Prostate gland (tissue), 2 donors: ENCODE results near the gene PDE2A.

Source experiments
- POLR2A ChIP-seq: fragments of 450-650 bp; IDR thresholded peaks from one replicate; pipeline ENCODE4 v1.6.1; 2016; ENCODE audit warnings: antibody characterized with exemption, mild to moderate bottlenecking
- POLR2AphosphoS5 ChIP-seq: sonication (generic); formaldehyde crosslinking; IDR thresholded peaks from one replicate; pipeline ENCODE4 v1.6.1; 2017; ENCODE audit warnings: antibody characterized with exemption
- TF ChIP-seq, protein P1 (sequence below), 4 experiments: fragments of 200-600 bp in 2 of 4; fragments of 450-650 bp in 2 of 4; sonication (generic) in 2 of 4; IDR thresholded peaks; 1 replicate in 3 of 4; 2 replicates in 1 of 4; pipeline ENCODE4 v1.5.1; 2016 to 2019; ENCODE audit warnings: antibody characterized with exemption in 4 of 4, mild to moderate bottlenecking in 2 of 4, moderate library complexity in 2 of 4

- TF ChIP-seq, protein P1, sequence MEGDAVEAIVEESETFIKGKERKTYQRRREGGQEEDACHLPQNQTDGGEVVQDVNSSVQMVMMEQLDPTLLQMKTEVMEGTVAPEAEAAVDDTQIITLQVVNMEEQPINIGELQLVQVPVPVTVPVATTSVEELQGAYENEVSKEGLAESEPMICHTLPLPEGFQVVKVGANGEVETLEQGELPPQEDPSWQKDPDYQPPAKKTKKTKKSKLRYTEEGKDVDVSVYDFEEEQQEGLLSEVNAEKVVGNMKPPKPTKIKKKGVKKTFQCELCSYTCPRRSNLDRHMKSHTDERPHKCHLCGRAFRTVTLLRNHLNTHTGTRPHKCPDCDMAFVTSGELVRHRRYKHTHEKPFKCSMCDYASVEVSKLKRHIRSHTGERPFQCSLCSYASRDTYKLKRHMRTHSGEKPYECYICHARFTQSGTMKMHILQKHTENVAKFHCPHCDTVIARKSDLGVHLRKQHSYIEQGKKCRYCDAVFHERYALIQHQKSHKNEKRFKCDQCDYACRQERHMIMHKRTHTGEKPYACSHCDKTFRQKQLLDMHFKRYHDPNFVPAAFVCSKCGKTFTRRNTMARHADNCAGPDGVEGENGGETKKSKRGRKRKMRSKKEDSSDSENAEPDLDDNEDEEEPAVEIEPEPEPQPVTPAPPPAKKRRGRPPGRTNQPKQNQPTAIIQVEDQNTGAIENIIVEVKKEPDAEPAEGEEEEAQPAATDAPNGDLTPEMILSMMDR (IDR thresholded peaks at IDR 0.05): no peak
- TF ChIP-seq POLR2A (no peak), POLR2AphosphoS5 (no peak)
Observed at GRCh38 chr11:72584939-72585597, 89.2 kb downstream of the PDE2A start.
